NOMO-1 treated with dmso at 0.1 percent for 144 hours (cell line): Measurements from ENCODE around the gene SLC24A4.

Source experiments
- DNase-seq: peaks from one replicate; lab custom pipeline; 2025; ENCODE audit not compliant: unreplicated experiment; lab: John Stamatoyannopoulos, UW

The SLC24A4 gene

GRCh38 chr14:92436115-92436776 lies 113.3 kb downstream of the SLC24A4 start:
- DNase-seq: no peak

- no peak for DNase-seq
Measured at GRCh38 chr14:92437309-92437708, 114.3 kb downstream of the SLC24A4 start.

- DNase-seq: no peak
Measured at GRCh38 chr14:92437729-92438285, 114.8 kb downstream of the SLC24A4 start.

GRCh38 chr14:92439537-92440344 lies 116.8 kb downstream of the SLC24A4 start:
- DNase-seq: no peak

GRCh38 chr14:92440345-92441003 lies 117.5 kb downstream of the SLC24A4 start:
- no peak for DNase-seq

GRCh38 chr14:92441751-92442504 lies 119.0 kb downstream of the SLC24A4 start:
- no peak for DNase-seq

GRCh38 chr14:92443167-92443566 lies 120.2 kb downstream of the SLC24A4 start:
- DNase-seq: no peak

GRCh38 chr14:92443741-92444140 lies 120.8 kb downstream of the SLC24A4 start:
- no peak for DNase-seq

- DNase-seq: no peak
Measured at GRCh38 chr14:92446771-92447170, 123.8 kb downstream of the SLC24A4 start.

- no peak for DNase-seq
Measured at GRCh38 chr14:92447416-92448197, 124.6 kb downstream of the SLC24A4 start.

GRCh38 chr14:92448786-92449185 lies 125.8 kb downstream of the SLC24A4 start:
- no peak for DNase-seq

- no peak for DNase-seq
Measured at GRCh38 chr14:92449404-92450181, 126.6 kb downstream of the SLC24A4 start.

- DNase-seq: no peak
Measured at GRCh38 chr14:92450351-92451070, 127.5 kb downstream of the SLC24A4 start.

GRCh38 chr14:92451245-92451644 lies 128.3 kb downstream of the SLC24A4 start:
- DNase-seq: no peak

- DNase-seq: no peak
Measured at GRCh38 chr14:92451755-92452154, 128.8 kb downstream of the SLC24A4 start.

- DNase-seq: no peak
Measured at GRCh38 chr14:92452471-92452870, 129.5 kb downstream of the SLC24A4 start.

GRCh38 chr14:92453691-92454090 lies 130.7 kb downstream of the SLC24A4 start:
- no peak for DNase-seq

GRCh38 chr14:92455231-92455630 lies 132.3 kb downstream of the SLC24A4 start:
- no peak for DNase-seq
